ENCODE measurements around the gene ADAP2.

- TF ChIP-seq POLR2A (IDR thresholded peaks at IDR 0.05; ENCODE audit: low read length) (no peak), GATA1 (IDR thresholded peaks at IDR 0.05; ENCODE audit: low read depth, low read length) (no peak)
Measured at GRCh38 chr17:30965686-30966085, 43.9 kb downstream of the ADAP2 start.
